ENCODE results near the gene MMS22L.

The MMS22L gene

GRCh38 chr6:97102145-97102790 lies 180.7 kb downstream of the MMS22L start:
- Histone ChIP-seq H3K36me3 (no peaks in the 10 kb centered on the region), H3K4me3 (no peak overlapping the region), H3K9ac (no peak overlapping the region), H3K4me2 (no peak overlapping the region), H3K27ac (no peak overlapping the region), H3K4me1 (no peaks in the 10 kb centered on the region), H3K9me3 (no peaks in the 10 kb centered on the region), H4K20me1 (no peaks in the 10 kb centered on the region), H3K27me3 (no peaks in the 10 kb centered on the region)
- no peak for TF ChIP-seq Cebpa-rat (IDR thresholded peaks at IDR 0.05)

GRCh38 chr6:97100696-97101095 lies 182.3 kb downstream of the MMS22L start:
- Histone ChIP-seq H3K4me3 (no peak overlapping the region), H3K27ac (no peak overlapping the region), H4K20me1 (no peaks in the 10 kb centered on the region), H3K9me3 (no peaks in the 10 kb centered on the region), H3K36me3 (no peaks in the 10 kb centered on the region), H3K4me1 (no peaks in the 10 kb centered on the region), H3K4me2 (no peak overlapping the region), H3K9ac (no peak overlapping the region), H3K27me3 (no peaks in the 10 kb centered on the region)
- TF ChIP-seq Cebpa-rat (IDR thresholded peaks at IDR 0.05): no peak

- no peaks in the 10 kb centered on the region for H3K36me3 ChIP-seq
- H3K9ac ChIP-seq: no peak overlapping the region
- H3K4me2 ChIP-seq: no peak overlapping the region
- no peaks in the 10 kb centered on the region for H3K9me3 ChIP-seq
- no peak overlapping the region for H3K27ac ChIP-seq
- H3K27me3 ChIP-seq: no peaks in the 10 kb centered on the region
- TF ChIP-seq Cebpa-rat (IDR thresholded peaks at IDR 0.05): no peak
- H4K20me1 ChIP-seq: no peaks in the 10 kb centered on the region
- H3K4me3 ChIP-seq: no peak overlapping the region
- no peaks in the 10 kb centered on the region for H3K4me1 ChIP-seq
Observed at GRCh38 chr6:97097068-97098047, 185.7 kb downstream of the MMS22L start.

- Histone ChIP-seq H3K36me3 (no peaks in the 10 kb centered on the region), H4K20me1 (no peaks in the 10 kb centered on the region), H3K27me3 (no peaks in the 10 kb centered on the region), H3K4me3 (no peak overlapping the region), H3K4me1 (no peaks in the 10 kb centered on the region), H3K4me2 (no peak overlapping the region), H3K27ac (no peak overlapping the region), H3K9me3 (no peaks in the 10 kb centered on the region), H3K9ac (no peak overlapping the region)
- no peak for TF ChIP-seq Cebpa-rat (IDR thresholded peaks at IDR 0.05)
Observed at GRCh38 chr6:97095311-97095850, 187.6 kb downstream of the MMS22L start.

GRCh38 chr6:97094376-97094775 lies 188.6 kb downstream of the MMS22L start:
- no peaks in the 10 kb centered on the region for H3K27me3 ChIP-seq
- no peak overlapping the region for H3K27ac ChIP-seq
- H4K20me1 ChIP-seq: no peaks in the 10 kb centered on the region
- no peaks in the 10 kb centered on the region for H3K9me3 ChIP-seq
- no peaks in the 10 kb centered on the region for H3K4me1 ChIP-seq
- H3K4me3 ChIP-seq: no peak overlapping the region
- H3K9ac ChIP-seq: no peak overlapping the region
- no peak overlapping the region for H3K4me2 ChIP-seq
- H3K36me3 ChIP-seq: no peaks in the 10 kb centered on the region
- no peak for TF ChIP-seq Cebpa-rat (IDR thresholded peaks at IDR 0.05)

GRCh38 chr6:97092673-97093305 lies 190.2 kb downstream of the MMS22L start:
- Histone ChIP-seq H3K4me2 (no peak overlapping the region), H3K4me1 (no peaks in the 10 kb centered on the region), H3K4me3 (no peak overlapping the region), H3K9me3 (no peaks in the 10 kb centered on the region), H4K20me1 (no peaks in the 10 kb centered on the region), H3K9ac (no peak overlapping the region), H3K27me3 (no peaks in the 10 kb centered on the region), H3K36me3 (no peaks in the 10 kb centered on the region), H3K27ac (no peak overlapping the region)
- no peak for TF ChIP-seq Cebpa-rat (IDR thresholded peaks at IDR 0.05)

All from BLaER1 (cell line).